NCI-H2107 treated with DMSO at 0.1 percent for 48 hours (cell line): ENCODE data around the gene CCNG2.
"Not testable (repeated sequence)": the region's sequence is repeated elsewhere in the genome, so short reads cannot be mapped to it uniquely, and the experiment has no call there.

Source experiments
- DNase-seq: peaks from one replicate; lab custom pipeline; 2025; ENCODE audit not compliant: unreplicated experiment; lab: John Stamatoyannopoulos, UW

CCNG2 gene

GRCh38 chr4:77156912-77157858 lies at the start of gene CCNG2:
Gene CCNG2 (plus strand): TSS chr4:77157207. CDS start chr4:77158533, 1,326 bp downstream.
- peak; percentile 64 for DNase-seq

- no peak for DNase-seq
Measured at GRCh38 chr4:77110730-77111129, 46.3 kb upstream of the CCNG2 start.

GRCh38 chr4:77113069-77113468 lies 43.9 kb upstream of the CCNG2 start:
- no peak for DNase-seq

GRCh38 chr4:77117721-77118120 lies 39.3 kb upstream of the CCNG2 start:
- DNase-seq: no peak

GRCh38 chr4:77120886-77121508 lies 36.0 kb upstream of the CCNG2 start:
- DNase-seq: no peak

- DNase-seq: no peak
Measured at GRCh38 chr4:77121736-77122240, 35.2 kb upstream of the CCNG2 start.

- no peak for DNase-seq
Measured at GRCh38 chr4:77122656-77123055, 34.4 kb upstream of the CCNG2 start.

- no peak for DNase-seq
Measured at GRCh38 chr4:77123411-77123810, 33.6 kb upstream of the CCNG2 start.

GRCh38 chr4:77124576-77124975 lies 32.4 kb upstream of the CCNG2 start:
- no peak for DNase-seq

GRCh38 chr4:77125961-77126360 lies 31.0 kb upstream of the CCNG2 start:
- DNase-seq: no peak

- DNase-seq: no peak
Measured at GRCh38 chr4:77126809-77127208, 30.2 kb upstream of the CCNG2 start.

- no peak for DNase-seq
Measured at GRCh38 chr4:77127215-77127614, 29.8 kb upstream of the CCNG2 start.

GRCh38 chr4:77127837-77128621 lies 29.0 kb upstream of the CCNG2 start:
- DNase-seq: no peak

- DNase-seq: no peak
Measured at GRCh38 chr4:77132652-77133312, 24.2 kb upstream of the CCNG2 start.

- DNase-seq: not testable (repeated sequence)
Measured at GRCh38 chr4:77137448-77137847, 19.6 kb upstream of the CCNG2 start.

- DNase-seq: no peak
Measured at GRCh38 chr4:77141964-77142645, 14.9 kb upstream of the CCNG2 start.

GRCh38 chr4:77142646-77143028 lies 14.4 kb upstream of the CCNG2 start:
- DNase-seq: no peak

GRCh38 chr4:77143091-77143490 lies 13.9 kb upstream of the CCNG2 start:
- DNase-seq: no peak

- no peak for DNase-seq
Measured at GRCh38 chr4:77145842-77146185, 11.2 kb upstream of the CCNG2 start.
